Measurements from ENCODE around the gene COX14.

DNA sequence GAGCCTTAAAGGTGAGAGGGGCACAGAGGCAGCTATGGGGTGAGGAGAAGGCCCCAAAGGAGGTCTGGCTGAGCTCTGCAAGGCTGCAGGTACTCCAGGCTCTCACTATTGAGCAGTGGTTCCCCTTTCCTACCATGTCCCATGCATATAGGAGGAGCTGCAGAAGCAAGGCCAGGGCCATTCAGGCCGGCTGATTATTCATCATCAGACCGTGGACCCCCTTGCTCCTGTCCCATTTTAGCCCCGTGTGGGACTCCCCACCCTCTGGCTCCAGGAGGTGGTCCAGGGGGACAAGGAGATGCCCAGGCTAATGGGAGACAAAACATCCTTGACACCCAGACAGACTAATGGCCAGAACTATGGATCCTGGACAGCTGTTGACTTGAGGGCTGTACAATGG lies 5.1 kb upstream of the COX14 start:
- TF ChIP-seq EZH2 (IDR thresholded peaks at IDR 0.05) (no peak), POLR2AphosphoS5 (IDR thresholded peaks at IDR 0.05; ENCODE audit: borderline replicate concordance, low read depth, low read length) (no peak)
